Thyroid gland (tissue), 4 donors: ENCODE data around the gene ZFHX3. TPM values are rescaled to one million over a fixed set of nuclear protein-coding genes. Genes with fewer than 3 reads are reported as not detected.
A peak's percentile ranks its signal among the peaks of the same experiment; 100 is the strongest.

Source experiments
- DNase-seq, 2 donors: peaks; one replicate each; pipeline ENCODE4 v3.0.0-alpha.2; 2019
- H3K27ac ChIP-seq, 3 donors: fragments of 200-600 bp; sonication (generic); 1 replicate in 2 of 3; 2 replicates in 1 of 3; pipeline ENCODE4 v1.5.1; 2016 to 2019; ENCODE audit warnings: mild to moderate bottlenecking in 1 of 3, moderate library complexity in 1 of 3
- H3K27me3 ChIP-seq: fragments of 200-600 bp; sonication (generic); one replicate; pipeline ENCODE4 v1.5.1; 2019
- H3K36me3 ChIP-seq, 2 donors: fragments of 200-600 bp; sonication (generic); one replicate each; pipeline ENCODE4 v1.5.1; 2016 to 2019
- H3K4me1 ChIP-seq, 2 donors: fragments of 200-600 bp; sonication (generic); one replicate each; pipeline ENCODE4 v1.5.1; 2017 to 2019
- H3K4me3 ChIP-seq, 3 donors: fragments of 200-600 bp; sonication (generic); replicated peaks in 1 of 3; 1 replicate in 2 of 3; 2 replicates in 1 of 3; pipeline ENCODE4 v1.5.1; 2016; ENCODE audit warnings: mild to moderate bottlenecking in 1 of 3
- H3K9me3 ChIP-seq: fragments of 200-600 bp; sonication (generic); one replicate; pipeline ENCODE4 v1.5.1; 2017
- POLR2A ChIP-seq, 2 donors: fragments of 450-650 bp; IDR thresholded peaks; one replicate each; pipeline ENCODE4 v1.6.1; 2017; ENCODE audit warnings: antibody characterized with exemption in 2 of 2, mild to moderate bottlenecking in 2 of 2, moderate library complexity in 1 of 2
- WGBS, 2 donors: methylation state at CpG; one replicate each; pipeline ENCODE4 v1.1.5; 2017; 5-methylcytosine and 5-hydroxymethylcytosine counted together
- intact Hi-C: fragments of 100-400 bp; cut with DNase I; formaldehyde crosslinking; loops from one replicate; pipeline ENCODE4 v1.15.1; 2023
- total RNA-seq, 4 donors: library from RNA; depleted of rRNA; stranded (reverse); fragments of >200 nt; gene quantifications; one replicate each; pipeline ENCODE4 v1.2.3, GENCODE V29; 2016
- TF ChIP-seq, protein P1 (sequence below), 6 experiments: fragments of 200-600 bp in 3 of 6; fragments of 450-650 bp in 3 of 6; sonication (generic) in 3 of 6; IDR thresholded peaks; one replicate each; pipeline ENCODE4 v1.5.1; 2016 to 2019; ENCODE audit warnings: antibody characterized with exemption in 6 of 6, mild to moderate bottlenecking in 2 of 6, inconsistent platforms in 1 of 6, moderate library complexity in 1 of 6

ZFHX3 gene
- total RNA-seq, 4 donors from 2014 or later: 27.4 to 92.9 (median 45.5) TPM

- Histone ChIP-seq H3K36me3 (peaks cover 6 to 14% of the 10 kb centered on the region in 2 donors), H3K4me3 (no peak overlapping the region), H3K27me3 (no peaks in the 10 kb centered on the region), H3K4me1 (peaks cover 38 to 40% of the 10 kb centered on the region in 2 donors), H3K9me3 (no peaks in the 10 kb centered on the region), H3K27ac (peak overlapping the region in 1 of 3 donors; percentile 21)
- TF ChIP-seq, protein P1, sequence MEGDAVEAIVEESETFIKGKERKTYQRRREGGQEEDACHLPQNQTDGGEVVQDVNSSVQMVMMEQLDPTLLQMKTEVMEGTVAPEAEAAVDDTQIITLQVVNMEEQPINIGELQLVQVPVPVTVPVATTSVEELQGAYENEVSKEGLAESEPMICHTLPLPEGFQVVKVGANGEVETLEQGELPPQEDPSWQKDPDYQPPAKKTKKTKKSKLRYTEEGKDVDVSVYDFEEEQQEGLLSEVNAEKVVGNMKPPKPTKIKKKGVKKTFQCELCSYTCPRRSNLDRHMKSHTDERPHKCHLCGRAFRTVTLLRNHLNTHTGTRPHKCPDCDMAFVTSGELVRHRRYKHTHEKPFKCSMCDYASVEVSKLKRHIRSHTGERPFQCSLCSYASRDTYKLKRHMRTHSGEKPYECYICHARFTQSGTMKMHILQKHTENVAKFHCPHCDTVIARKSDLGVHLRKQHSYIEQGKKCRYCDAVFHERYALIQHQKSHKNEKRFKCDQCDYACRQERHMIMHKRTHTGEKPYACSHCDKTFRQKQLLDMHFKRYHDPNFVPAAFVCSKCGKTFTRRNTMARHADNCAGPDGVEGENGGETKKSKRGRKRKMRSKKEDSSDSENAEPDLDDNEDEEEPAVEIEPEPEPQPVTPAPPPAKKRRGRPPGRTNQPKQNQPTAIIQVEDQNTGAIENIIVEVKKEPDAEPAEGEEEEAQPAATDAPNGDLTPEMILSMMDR (IDR thresholded peaks at IDR 0.05): no peak
- no peak for TF ChIP-seq POLR2A (IDR thresholded peaks at IDR 0.05)
- no peak for DNase-seq
- intact Hi-C loops: no loop called here
- WGBS, 2 donors: 76% methylated on average over 10 of the region's 10 CpGs
Measured at GRCh38 chr16:72800524-72801161, 247.3 kb downstream of the ZFHX3 start.

- H3K4me3 ChIP-seq: no peak overlapping the region
- DNase-seq: peak; percentile 40 to 41
- H3K36me3 ChIP-seq: peaks cover 8 to 24% of the 10 kb centered on the region in 2 donors
- no peaks in the 10 kb centered on the region for H3K9me3 ChIP-seq
- peak overlapping the region; percentile 14 to 92 (median 68) for H3K27ac ChIP-seq
- WGBS, 2 donors: 63 to 91% methylated on average over 7 of the region's 7 CpGs
- TF ChIP-seq, protein P1 (IDR thresholded peaks at IDR 0.05): no peak
- no peak for TF ChIP-seq POLR2A (IDR thresholded peaks at IDR 0.05)
- intact Hi-C loops: no loop called here
- H3K27me3 ChIP-seq: no peaks in the 10 kb centered on the region
- peaks cover 27 to 33% of the 10 kb centered on the region in 2 donors for H3K4me1 ChIP-seq
Measured at GRCh38 chr16:72798264-72798663, 249.7 kb downstream of the ZFHX3 start.

GRCh38 chr16:72797621-72798020 is 250.3 kb downstream of the ZFHX3 start:
- Histone ChIP-seq H3K36me3 (peaks cover 8 to 24% of the 10 kb centered on the region in 2 donors), H3K27ac (peak overlapping the region; percentile 68 to 92 (median 70)), H3K27me3 (no peaks in the 10 kb centered on the region), H3K4me3 (no peak overlapping the region), H3K9me3 (no peaks in the 10 kb centered on the region), H3K4me1 (peaks cover 27 to 30% of the 10 kb centered on the region in 2 donors)
- intact Hi-C loops: no loop called here
- WGBS, 2 donors: 25 to 40% methylated on average over 3 of the region's 3 CpGs
- TF ChIP-seq, protein P1 (IDR thresholded peaks at IDR 0.05): no peak
- peak in 1 of 2 donors; percentile 53 for TF ChIP-seq POLR2A (IDR thresholded peaks at IDR 0.05)
- peak; percentile 95 to 96 for DNase-seq

DNA sequence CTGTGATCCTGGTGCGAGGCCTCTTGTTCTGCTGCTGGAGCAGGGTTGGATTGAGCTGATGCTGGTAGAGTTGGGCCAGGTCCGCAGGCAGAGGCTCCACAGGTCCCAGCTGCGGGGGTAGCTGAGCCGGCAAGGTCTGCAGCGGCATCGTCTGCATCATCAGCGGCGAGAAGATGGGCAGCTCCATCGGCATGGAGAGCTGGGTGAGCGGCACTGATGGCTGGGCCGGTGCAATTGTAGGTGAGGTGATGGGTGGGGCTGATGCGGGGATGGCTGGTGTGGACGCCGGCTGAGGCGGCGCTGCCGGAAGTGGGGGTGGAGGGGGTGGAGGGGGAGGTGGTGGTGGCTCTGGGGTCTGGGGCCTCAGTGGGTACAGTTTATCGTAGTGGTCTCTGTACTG is 251.7 kb downstream of the ZFHX3 start:
- peaks cover 34 to 41% of the 10 kb centered on the region in 2 donors for H3K4me1 ChIP-seq
- H3K9me3 ChIP-seq: no peaks in the 10 kb centered on the region
- intact Hi-C loops: no loop called here
- WGBS, 2 donors: 92% methylated on average over 18 of the region's 18 CpGs
- peak overlapping the region in 2 of 3 donors; percentile 68 to 92 for H3K27ac ChIP-seq
- no peak for DNase-seq
- peaks cover 8 to 24% of the 10 kb centered on the region in 2 donors for H3K36me3 ChIP-seq
- TF ChIP-seq, protein P1 (IDR thresholded peaks at IDR 0.05): no peak
- H3K4me3 ChIP-seq: no peak overlapping the region
- H3K27me3 ChIP-seq: no peaks in the 10 kb centered on the region

DNA sequence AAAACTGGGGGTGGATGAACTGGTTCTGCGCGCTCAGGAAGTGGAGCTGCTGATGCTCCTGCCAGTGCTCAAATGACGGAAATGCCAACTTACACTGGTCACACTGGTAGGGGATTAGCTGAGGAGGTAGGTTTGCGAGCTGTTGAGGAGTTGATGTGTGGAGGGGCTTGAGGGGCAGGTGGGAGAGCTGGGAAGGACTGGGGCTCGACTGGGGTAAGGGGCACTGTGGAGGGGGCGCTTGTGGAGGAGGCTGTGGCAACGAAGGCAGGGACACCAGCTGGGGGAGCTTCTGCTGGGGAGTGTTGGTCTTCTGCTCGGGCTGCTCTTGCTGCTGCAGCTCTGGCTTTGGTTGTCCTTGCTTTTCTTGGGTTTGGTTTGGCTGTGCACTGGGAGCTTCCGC is 252.9 kb downstream of the ZFHX3 start:
- TF ChIP-seq POLR2A (IDR thresholded peaks at IDR 0.05): no peak
- TF ChIP-seq, protein P1 (IDR thresholded peaks at IDR 0.05): no peak
- DNase-seq: no peak
- no peaks in the 10 kb centered on the region for H3K9me3 ChIP-seq
- peaks cover 31 to 38% of the 10 kb centered on the region in 2 donors for H3K4me1 ChIP-seq
- intact Hi-C loops: no loop called here
- no peak overlapping the region for H3K27ac ChIP-seq
- H3K36me3 ChIP-seq: peaks cover 8 to 24% of the 10 kb centered on the region in 2 donors
- H3K4me3 ChIP-seq: no peak overlapping the region
- WGBS, 2 donors: 91 to 93% methylated on average over 9 of the region's 9 CpGs
- no peaks in the 10 kb centered on the region for H3K27me3 ChIP-seq
